HS-27A (cell line): Measurements from ENCODE around the gene GPSM1.
"Not testable (repeated sequence)": the region's sequence is repeated elsewhere in the genome, so short reads cannot be mapped to it uniquely, and the experiment has no call there.

Experiments
- DNase-seq: peaks from one replicate; pipeline ENCODE4 v3.0.0-alpha.2; 2012; ENCODE audit warnings: low read depth, missing footprints

GPSM1 gene

GRCh38 chr9:136397643-136398042 is 70.3 kb downstream of the GPSM1 start:
- no peak for DNase-seq

- DNase-seq, result no peak
Measured at GRCh38 chr9:136398286-136398685, 70.9 kb downstream of the GPSM1 start.

DNA sequence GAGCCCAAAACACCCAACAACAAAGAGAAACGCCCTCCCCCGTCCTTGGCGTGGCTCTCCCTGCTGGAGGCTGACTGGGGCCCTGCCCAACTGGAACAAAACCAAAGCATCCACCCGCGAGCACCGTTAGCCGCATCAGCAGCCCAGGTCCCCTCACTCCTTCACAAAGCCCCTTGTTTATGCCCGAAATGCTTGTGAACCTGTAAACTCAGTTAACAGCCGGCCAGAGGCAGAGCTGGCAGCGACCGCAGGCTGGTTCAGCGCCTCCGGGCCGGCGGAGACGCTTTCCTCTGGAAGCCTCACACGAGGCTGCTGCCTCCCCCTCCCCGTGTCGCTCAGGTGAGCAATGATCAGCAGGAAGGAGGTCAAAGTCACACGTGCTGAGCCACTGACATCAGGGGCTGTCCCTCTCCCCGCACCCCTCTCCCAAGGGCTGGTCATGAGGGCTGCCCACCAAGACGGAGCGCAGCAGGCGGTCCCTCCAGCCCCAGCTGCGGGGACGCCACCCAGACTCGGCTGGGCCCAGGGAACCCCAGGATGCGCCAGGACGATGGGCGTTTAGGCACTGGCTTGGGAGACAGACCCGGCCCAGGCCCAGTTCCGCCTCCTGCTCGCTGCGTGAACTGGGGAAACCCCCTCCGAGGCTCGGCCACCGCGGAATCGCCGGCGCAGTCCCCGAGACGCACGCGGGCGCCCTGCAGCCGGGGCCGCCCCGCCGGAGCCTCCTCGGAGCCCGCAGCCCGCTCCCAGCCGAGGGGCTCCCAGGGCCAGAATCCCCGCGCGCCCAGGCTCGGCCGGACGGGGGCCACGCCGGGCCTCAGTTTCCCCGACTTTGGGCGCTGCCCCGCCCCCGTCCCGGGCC is 72.1 kb downstream of the GPSM1 start:
- DNase-seq, result no peak

DNA sequence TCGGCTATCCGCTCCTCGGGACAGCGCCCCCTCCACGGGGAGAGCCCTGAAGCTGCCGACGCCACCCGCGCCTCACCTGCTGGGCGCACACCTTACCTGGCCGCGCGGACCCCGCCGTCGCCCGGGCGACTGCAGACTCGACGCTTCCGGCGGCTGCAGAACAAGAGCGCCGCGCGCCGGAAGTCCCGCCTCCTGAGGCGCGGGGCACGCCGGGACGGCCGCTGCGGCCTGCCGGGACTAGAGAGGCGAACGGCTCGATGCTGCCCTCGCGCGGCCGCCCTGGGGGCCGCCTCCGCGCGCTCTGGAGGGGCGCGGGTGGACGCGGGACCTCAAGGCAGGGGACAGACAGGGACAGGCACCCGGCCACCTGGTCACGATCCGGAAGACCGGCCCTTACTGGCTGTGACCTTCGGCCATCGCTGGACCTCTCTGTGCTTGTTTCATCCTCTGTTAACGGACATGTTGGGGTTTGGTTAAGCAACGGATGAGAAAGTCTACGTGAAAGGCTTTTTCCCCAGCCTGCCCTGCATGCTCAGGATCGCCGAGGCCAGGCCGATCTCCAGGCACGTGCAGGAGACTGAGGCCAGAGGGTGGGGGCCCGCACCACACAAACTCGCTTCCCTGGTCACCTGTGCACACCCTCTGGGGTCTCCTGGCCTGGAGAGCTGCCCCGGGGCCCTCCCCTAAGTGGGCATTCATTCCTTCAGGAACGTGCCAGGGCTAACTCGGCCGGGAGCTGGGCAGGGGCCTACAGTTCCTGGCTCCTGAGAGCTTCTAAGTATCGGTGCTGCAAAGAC is 72.9 kb downstream of the GPSM1 start, which contains the start of gene SNAPC4:
TSS of gene SNAPC4 (minus strand) at position 133 of the 797 bp plus-strand sequence. CDS start 1,742 bp downstream, outside the sequence.
- DNase-seq, result no peak

DNA sequence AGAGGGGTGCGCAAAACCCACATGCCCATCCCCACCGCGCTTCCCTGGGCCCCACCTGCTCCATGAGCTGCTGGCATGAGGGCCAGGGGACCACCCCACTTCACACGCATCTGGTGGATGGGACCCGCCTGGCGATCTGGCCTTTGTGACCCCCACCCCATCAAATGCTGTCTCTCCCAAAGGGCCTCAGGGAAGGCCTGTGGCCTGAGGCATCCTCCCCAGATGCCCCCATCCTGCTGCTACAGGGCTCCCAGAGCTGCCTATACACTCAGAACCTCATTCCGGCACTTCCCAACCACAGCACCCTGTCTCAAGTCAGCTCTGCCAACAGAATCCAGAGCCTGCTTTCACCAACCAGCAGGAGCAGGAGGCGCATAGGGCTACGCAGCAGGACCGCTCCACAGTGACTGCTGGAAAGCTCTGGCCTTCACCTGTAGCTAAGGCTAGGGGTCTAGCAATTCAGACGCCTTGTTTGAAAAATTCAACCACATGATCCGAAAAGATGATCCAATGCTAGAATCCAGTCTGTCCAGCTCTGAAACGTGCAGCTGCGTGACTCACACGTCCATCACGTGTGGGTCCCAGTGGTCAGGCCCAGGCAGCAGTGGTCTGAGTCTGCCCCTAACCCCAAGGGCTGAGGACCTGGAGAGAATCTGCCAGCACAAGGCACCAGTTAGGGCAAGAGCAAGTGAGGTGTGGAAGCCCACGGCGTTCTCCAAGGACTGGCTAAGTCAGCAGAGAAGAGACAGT is 74.0 kb downstream of the GPSM1 start:
- no peak for DNase-seq

DNA sequence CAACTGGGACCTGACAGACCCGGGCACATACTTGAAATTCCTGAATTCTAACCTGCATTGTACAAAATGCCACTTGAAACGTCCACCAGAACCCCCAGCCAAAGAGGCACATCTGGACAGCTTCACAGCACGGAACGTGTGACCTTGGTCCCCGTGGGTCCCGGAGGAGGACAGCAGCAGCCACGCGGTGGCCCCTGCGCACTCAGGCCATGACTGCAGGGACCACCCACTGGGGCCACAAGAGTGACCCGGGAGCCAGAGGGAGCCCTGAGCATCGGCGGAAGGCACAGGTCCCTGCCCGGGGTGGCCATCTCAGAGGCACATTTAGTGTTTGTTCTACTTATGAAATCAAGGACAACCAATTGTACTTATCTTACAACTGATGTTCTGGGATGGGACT is 74.7 kb downstream of the GPSM1 start:
- DNase-seq, result no peak

- DNase-seq, result no peak
Measured at GRCh38 chr9:136403538-136403914, 76.2 kb downstream of the GPSM1 start.

DNA sequence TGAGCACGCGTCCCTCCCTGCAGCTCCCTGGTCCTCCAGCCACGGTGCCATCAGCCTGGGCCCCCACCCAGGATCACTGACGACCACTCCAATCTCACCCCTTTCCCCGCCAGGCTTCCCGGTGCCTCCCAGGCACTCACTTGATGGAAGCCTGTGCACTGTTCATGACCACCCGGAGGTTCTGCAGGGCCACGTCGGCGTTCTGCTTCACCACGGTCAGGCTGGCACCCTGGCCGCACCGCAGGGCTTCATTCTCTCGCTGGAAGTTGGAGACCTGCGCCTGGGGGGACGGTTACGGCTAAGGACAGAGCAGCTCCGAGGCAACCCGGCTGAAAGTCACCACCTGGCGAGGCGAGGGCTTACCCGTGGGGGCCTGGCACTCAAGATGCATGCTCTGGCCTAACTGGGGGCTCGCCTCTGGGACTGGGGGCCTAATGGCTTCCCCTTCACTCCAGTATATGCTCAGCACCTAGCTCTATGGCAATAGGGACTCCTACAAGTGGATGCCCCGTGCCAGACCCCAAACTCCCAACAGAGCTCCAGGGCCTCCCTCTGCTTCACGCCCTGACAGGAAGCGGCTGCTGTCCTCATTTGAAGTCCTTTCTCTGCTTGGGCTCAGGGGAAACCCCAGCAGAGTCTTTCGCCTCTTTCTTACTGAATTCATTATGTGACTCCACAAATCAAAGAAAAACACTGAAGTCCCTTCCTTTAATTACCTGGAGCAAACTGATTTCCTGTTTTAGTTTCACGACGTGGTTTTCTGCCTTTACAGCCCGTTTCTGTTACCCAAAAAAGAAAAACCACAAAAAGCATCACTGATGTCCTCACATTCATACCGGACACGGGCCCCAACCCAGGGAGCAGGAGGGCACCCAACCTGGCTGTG is 76.8 kb downstream of the GPSM1 start:
- DNase-seq, result no peak

DNA sequence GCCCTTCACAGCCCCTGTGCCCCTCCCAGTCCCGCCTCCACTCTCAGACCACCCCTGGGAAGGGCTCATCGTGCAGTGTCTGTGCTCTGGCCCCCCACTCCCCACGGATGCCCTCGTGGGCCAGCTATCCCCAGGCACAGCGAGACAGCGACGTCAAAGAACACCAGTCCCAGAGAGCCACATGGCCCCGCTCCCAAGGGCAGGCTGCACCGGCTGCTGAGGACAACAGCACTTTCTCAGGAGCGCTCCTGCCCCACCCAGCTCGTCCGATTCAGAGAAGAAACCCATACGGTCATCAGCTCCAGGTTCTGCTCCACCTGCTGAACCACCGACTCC is 77.4 kb downstream of the GPSM1 start:
- no peak for DNase-seq

- no peak for DNase-seq
Measured at GRCh38 chr9:136405481-136405880, 78.1 kb downstream of the GPSM1 start.

DNA sequence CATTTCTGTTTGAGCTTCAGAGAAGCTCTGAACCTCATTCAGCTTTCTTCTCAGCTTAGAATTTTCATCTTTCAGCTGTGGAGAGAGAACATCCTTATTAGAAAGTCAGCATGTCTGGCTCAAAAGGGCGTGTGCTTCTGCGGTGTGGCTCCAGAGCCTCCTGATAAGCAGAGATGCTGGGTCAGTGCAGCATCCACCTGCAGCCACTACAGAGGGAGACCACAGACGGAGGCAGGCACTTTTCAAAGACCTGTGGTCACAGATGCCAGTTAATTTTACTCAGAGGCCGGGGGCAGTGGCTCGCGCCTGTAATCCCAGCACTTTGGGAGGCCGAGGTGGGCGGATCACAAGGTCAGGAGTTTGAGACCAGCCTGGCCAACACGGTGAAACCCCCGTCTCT is 78.6 kb downstream of the GPSM1 start:
- not testable (repeated sequence) for DNase-seq

DNA sequence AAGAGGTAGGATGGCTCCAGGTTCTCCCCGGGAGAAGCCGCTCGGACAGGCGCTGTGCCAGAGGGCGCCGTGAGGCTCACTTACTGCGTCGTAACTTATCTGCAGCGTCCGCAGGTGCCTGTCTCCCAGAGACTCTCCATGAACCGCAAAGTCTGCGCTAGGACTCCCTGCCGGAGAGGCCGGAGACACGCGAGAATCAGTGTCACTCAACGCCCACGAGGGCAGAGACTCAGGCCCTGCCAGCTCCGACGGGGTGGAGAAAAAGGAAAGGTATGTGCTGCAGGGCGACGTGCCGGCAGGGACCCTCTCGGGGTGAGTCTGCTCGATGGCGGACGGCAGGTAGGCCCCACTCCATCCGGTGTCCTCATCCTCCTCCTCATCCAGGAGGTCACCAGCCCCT is 79.7 kb downstream of the GPSM1 start:
- DNase-seq, result not testable (repeated sequence)

GRCh38 chr9:136407911-136408310 is 80.6 kb downstream of the GPSM1 start:
- no peak for DNase-seq
